Right ventricle myocardium inferior (tissue), 1 donor: ENCODE measurements around the gene GREB1L. TPM values are rescaled to one million over a fixed set of nuclear protein-coding genes. Genes with fewer than 3 reads are reported as not detected.

Source experiments
- ATAC-seq: fragments of 200-7000 bp; cut with Tn5 transposase; one replicate; pipeline ENCODE4 v1.9.1; 2020; ENCODE audit warnings: mild to moderate bottlenecking, moderate library complexity
- DNase-seq: peaks from one replicate; pipeline ENCODE4 v3.0.0; 2021; ENCODE audit errors: missing footprints
- intact Hi-C: fragments of 100-400 bp; cut with DNase I; formaldehyde crosslinking; loops from one replicate; pipeline ENCODE4 v1.11.0; 2022
- total RNA-seq: library from RNA; stranded (reverse); fragmentation: NEBNext Ultra II Directional; extraction: Animal tissue kit (Norgen Biotek cat#: 25700); gene quantifications from one replicate; pipeline ENCODE4 v1.2.1, GENCODE V29; 2021
- donor health status: DM: no; HTN: yes; CAD: no; lungs with severe emphysema.

The GREB1L gene
- total RNA-seq, 1 donor from 2014 or later: 6.4 TPM

DNA sequence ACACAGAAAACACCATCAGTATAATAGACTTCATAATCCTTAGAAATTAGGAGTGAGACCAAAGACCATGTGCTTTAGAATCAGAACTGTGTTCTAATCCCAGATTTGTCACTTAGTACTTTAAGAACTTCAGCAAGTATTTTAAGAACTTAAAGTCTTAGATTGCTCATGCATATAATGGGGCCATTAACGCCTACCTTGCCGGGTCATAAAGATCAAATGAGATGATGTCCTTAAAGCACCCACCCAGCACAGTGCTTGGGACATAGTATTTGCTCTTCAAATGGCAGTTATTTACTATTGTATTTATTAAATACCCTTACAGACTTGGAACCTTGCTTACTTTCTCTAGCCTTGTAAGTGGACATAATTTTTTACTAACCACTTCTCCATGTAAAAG, 156.1 kb downstream of the GREB1L start:
- DNase-seq: no peak
- intact Hi-C loops: no loop called here
- ATAC-seq: no peak

DNA sequence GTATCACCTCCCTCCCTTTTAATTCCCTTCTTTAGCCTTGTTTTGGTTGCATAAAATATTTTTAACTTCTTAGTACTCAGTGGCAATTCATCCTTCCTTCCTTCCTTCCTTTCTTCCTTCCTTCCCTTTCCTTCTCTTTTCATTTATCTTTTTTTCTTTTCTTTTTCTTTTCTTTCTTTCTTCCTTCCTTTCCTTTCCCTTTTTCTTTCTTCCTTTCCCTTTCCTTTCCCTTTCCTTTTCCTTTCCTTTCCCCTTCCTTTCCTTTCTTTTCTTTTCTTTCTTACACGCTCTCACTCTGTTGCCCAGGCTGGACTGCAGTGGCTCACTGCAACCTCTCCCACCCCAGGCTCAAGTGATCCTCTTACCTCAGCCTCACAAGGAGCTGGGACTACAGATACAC, 160.2 kb downstream of the GREB1L start:
- no peak for DNase-seq
- intact Hi-C loops: no loop called here
- ATAC-seq: no peak

DNA sequence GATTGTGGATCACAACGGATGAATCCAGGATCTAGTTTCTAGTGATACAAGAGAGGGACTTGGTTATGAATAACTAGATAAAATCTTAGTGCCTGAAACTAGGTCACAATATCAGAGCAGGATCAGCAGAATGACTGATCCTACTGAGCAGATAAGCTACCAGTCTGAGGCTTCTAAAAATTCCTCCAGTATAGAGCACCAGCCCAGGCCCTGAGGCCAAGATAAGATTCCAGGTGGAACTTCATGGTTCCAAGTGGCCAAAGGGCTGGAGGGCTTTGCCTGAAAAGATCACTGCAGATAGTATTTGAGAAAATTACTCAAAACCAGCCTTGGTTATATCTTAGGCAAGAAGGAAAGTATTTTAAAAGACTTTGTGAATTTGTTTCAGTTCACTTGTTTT, 162.4 kb downstream of the GREB1L start:
- DNase-seq (no peak), ATAC-seq (no peak)
- intact Hi-C loops: no loop called here

DNA sequence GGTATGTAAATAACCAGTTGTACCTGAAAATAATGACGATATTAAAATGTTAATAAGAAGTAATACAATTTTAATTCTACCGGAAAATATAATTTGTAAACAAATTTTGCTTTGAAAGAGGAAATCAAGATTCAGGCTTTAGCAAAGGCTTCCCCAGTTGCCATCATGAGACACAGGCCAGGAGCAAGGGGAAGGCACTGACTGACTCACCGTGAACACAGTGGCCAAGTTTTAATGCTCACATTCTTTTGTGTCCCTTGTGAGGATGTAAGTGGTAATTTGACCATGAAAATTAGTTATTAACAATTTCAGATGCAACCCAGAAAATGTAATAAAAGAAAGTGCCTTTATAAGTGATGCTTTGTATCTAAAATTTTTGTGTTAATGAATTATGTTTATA, 164.1 kb downstream of the GREB1L start:
- no peak for ATAC-seq
- intact Hi-C loops: no loop called here

DNA sequence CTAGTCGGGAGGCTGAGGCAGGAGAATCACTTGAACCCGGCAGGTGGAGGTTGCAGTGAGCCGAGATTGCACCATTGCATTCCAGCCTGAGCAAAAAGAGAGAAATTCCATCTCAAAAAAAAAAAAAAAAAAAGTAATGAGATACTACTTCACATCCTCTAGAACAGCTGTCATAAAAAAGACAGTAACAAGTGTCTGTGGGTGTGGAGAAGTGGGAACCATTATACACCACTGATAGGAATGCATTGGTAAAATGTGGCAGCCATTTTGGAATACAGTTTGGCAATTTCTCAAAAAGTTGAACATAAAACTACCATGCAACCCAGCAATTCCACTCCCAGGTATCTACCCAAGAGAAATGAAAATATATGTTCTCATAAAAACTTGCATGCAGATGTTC, 166.6 kb downstream of the GREB1L start:
- intact Hi-C loops: no loop called here
- DNase-seq: no peak
- ATAC-seq: no peak

More for the DNA sequence above, 164.1 kb downstream of the GREB1L start:
- no peak for DNase-seq

DNA sequence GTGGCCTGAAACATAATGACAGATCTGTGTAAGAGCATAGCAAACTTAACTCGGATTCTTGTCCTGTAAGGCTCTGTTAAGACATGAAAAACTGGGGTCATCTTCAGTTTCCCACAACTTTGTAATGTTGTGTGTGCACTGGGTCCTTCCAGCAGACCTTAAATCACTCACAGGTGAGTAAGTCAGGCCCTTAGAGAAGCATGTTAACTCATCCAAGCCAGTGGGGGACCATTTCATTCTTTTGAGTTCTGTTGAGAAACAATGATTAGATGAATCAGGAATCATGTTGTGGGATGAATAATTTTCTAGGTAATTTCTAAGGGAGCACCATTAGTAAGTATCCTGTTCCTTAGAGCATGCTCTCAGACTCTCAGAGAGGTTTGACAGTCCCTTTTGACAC, 191.4 kb downstream of the GREB1L start:
- no peak for DNase-seq
- ATAC-seq: no peak
- intact Hi-C loops: no loop called here

DNA sequence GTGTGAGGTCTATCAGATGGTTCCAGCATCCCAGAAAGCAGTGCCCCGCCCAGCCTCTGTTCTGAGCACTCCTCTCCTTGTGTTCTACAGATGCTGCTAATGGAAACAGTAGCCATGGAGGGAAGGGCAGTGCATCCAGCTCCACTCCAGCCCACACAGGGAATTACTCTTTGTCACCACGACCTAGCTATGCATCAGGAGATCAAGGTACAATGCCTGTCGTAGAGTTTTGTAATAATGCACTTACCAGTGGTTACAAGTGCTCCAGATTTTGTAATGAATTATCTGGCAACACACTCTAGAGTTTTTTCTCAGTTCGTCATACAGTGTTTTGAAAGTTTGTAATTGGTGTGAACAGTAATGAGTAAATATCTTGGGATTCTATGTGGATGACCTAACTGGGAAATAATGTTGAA, 197.4 kb downstream of the GREB1L start:
- intact Hi-C loops: no loop called here
- ATAC-seq: no peak

DNA sequence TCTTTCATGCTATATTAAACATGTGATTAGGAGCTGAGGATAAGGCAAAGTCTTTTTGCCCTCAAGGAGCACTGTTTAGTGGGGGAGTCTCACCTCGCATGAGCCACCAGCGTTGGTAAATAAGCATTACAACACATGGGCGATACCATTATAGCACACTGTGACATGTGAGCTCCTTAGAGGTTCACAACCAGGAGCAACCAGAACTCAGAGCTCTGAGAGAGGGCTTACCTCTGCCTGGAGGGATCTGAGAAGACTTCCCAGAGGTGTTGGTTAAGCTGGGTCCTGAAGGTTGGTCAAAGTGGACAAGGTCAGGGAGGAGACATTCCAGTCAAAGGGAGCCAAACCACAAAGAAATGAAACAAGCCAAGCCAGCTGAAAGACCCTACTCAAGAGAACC, 199.6 kb downstream of the GREB1L start:
- DNase-seq (no peak), ATAC-seq (no peak)
- intact Hi-C loops: no loop called here

More for the DNA sequence above, 197.4 kb downstream of the GREB1L start:
- DNase-seq: no peak

DNA sequence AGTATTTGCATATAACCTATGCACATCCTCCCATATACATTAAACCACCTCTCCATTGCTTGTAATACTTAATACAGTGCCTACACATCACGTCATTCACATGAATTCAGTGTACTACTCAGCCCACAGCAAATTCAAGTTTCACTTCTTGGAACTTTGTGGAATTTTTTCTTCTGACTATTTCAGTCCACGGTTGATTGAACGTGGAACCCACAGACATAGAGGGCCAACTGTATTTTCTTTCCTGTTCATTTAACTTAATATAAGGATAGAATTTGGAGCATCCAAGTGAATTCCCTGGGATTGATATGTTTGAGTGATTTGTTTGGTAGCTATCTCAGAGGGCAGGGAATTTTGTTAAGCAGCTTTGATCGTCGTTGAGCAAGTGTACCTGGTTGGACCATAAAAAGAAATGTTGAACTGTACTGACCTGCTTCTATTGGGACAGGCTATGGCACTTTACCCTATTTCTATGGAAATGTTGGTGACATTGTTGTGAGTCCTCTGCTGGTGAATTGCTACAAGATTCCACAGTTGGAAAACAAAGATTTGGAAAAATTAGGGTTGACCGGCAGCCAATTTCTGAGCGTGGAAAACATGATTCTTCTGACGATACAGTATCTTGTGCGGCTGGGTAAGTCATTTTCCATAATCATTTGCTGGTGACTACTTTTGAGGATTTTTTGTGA, 201.9 kb downstream of the GREB1L start:
- no peak for DNase-seq

DNA sequence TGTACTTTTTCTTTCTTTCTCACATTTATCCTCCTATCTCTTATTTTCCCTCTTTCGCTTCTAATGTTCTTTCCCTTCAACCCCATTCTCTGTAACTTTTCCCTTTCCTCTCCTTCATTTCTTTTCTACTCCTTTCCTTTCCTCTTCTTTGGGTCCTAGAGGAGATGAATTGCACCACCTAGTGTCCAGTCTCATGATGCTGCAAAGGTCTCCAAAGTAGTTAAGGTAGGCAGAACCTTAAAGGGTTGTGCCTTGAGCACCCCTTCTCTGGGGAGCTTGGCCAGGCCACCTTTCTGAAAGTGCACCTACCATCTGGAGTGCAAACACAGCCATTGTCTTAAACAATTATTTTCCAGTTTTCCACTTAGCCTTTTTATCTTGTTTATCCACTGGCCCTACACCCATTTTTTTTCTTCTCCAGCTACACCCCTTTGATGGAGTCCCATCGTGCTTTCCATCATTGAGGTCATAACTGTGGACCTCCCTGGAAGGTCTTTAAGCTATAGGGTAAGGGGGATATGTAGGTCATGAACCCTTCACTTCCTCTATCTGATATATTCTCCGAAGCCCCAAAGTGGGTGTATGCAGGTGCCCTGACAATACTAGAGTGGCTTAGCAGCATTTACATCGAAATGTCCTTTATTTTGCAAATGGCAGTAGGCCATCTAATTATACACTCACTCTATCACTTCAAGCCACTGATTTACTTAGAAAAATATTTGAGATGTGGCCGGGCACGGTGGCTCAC, 202.6 kb downstream of the GREB1L start:
- intact Hi-C loops: loop anchor here (1.0 kb wide), 1 partner anchor 249 kb away; no protein-coding TSS in a partner anchor
- ATAC-seq (peak; percentile 50), DNase-seq (no peak)

More for the DNA sequence above, 201.9 kb downstream of the GREB1L start:
- intact Hi-C loops: loop anchor here (1.0 kb wide), 2 partner anchors 202 to 249 kb away; partner anchors contain the start of gene GREB1L
- ATAC-seq: no peak

DNA sequence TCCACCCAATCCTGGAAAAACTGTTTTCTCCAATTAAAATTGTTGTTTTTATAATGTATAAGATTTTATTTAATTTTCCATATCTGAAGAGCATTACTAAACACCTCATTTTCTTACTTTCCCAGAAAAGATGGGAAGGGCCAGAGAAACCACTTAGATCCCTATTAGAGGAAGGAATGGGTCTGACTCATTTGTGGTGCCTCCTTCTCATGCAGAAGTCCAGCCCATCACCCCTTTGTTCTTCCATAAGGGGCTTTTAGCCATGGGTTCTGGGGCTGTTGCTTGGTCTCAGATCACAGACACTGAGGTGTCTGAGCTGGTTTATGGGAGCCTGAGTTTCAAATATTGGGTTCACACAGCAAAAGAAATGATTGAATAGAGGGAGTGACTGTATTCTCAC, 206.3 kb downstream of the GREB1L start:
- ATAC-seq (no peak), DNase-seq (no peak)
- intact Hi-C loops: no loop called here

DNA sequence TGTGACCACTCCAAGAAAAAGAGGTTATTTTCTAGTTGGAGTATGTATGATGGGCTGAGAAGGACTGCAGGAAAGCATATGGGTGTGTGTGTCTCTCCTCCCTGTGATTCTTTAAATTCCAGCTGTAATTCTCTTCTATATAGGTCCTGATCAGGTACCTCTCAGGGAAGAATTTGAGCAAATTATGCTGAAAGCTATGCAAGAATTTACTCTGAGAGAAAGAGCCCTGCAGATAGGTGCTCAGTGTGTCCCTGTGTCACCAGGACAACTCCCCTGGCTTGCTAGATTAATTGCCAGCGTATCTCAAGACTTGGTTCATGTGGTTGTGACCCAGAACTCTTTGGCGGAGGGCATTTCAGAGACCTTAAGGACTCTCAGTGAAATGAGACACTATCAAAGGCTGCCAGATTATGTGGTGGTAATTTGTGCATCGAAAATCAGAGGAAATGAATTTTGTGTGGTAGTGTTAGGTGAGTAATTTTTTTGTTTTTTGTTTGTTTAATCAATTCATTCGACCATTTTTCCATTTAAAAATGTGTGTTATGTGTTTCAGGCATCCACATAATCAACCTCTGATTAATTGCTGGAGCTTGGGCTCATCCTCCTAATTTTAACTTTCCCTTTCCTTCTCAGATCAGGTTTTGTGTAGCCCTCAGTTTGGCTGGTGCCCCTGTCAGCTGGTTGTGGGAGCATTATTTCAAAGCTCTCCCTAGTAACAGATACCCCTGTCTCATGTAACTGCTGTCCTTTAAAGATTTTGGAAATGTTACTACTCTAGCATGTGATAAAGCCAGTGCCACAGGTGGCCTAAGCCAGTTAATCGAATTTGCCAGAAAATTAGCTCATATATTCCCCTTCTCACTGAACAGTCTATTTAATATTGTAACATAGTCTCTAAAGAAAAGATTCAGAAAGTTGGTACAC, 207.6 kb downstream of the GREB1L start:
- intact Hi-C loops: no loop called here
- ATAC-seq (no peak), DNase-seq (no peak)

DNA sequence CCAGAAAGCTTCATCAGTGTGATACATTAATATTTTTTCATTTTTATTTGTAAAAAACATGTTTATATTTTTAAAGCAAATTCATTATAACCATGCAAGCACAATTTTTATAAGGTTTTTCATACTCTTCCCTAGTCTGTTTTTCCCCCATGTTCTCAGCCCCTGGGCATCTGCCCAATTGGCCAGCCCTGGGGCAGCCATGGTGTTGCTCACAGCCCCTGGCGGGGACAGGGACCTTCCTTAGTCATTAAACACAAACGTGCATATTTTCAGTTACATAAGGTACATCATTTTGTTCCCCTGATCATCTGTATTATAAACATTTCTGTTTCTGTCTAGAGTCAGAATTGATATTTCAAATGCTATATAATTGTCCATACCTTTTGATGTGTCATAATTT, 208.5 kb downstream of the GREB1L start:
- intact Hi-C loops: no loop called here
- no peak for ATAC-seq
- no peak for DNase-seq

DNA sequence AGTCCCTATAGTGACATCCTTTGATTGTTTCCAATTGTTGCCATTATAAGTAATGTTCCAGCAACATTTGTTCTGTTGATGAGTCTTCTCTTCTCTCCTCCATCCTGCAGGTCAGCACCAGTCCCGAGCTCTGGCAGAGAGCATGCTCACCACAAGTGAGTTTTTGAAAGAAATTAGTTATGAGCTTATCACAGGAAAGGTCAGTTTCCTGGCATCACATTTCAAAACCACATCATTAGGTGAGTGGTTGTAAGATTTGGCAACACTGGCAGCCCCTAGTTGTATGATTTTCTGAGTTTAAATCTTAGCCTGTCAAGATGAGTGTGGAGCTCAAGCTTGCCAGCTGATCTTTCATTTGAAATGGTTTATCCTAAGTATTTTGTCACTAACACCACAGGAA, 208.9 kb downstream of the GREB1L start:
- intact Hi-C loops: no loop called here
- DNase-seq (no peak), ATAC-seq (no peak)

DNA sequence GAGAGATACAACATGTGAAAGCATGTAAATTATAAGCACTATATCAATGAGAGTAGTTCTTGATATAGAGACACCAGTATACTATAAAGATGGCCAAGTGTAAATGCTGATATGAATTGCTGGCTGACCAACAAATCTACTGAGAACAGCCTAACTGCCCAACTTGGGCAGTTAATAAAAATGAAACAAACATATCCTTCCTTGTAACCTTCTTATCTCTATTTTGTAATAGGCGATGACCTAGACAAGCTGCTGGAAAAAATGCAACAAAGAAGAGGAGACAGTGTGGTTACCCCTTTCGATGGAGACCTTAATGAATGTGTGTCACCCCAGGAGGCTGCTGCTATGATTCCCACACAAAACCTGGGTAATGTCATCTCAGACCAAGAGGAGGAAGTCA, 209.8 kb downstream of the GREB1L start:
- DNase-seq: no peak
- ATAC-seq: no peak
- intact Hi-C loops: no loop called here

DNA sequence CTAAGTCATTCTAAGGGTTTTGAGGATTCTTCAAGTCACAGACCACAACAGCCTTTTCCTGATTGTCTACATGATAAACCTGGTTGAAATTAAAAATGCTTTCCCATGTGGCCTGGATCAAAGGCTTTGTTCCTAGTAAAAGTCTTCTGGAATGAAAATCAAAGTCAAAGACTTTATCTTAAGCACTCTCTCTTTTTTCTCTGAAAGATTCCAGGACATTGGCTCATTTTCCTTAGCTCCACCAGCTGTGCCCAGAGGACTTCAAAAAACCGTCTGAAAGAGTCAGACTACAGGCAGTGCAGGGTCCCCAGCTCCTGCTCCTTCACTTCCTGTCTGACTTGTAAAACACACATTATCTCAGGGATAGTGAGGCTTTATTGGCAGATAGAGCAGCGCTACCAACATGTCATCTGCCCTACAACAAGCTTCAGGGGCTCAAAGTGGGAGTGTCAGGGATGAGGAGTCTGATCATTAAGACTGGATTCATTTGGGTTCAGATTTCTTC, 210.3 kb downstream of the GREB1L start:
- DNase-seq: no peak
- intact Hi-C loops: no loop called here
- ATAC-seq: no peak

DNA sequence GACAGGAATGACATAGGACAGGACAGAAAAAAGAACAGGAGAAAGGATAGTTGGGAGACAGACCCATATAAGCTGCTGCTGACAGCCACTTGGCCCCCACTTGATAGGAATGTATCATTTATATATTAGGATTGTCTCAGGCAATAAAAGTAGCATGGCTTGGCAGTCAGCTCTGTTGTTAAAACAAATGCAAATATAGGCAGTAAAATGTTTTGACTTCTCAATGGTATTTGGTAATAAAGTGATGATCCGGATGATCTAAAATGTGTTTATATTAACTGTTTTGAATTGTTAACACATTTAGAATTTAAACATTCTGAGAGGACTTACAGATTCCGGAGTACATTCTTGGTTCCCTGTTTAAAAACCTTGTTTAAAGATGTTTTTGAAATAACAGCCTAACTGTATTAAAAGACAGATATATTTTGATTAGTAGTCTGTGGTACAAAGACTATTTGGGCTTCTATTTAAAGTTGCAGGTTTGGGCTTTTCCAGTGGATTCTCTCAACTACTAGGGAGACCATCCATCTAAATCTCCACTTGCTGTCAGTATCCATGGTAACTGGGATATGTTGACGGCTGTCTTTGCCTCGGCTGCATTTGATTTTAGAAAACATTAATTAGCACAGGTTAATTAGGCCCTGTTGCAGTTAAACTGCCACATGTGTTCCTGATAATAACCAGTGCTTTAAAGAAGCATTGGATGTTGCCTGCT, 210.9 kb downstream of the GREB1L start:
- no peak for ATAC-seq
- no peak for DNase-seq
- intact Hi-C loops: no loop called here

DNA sequence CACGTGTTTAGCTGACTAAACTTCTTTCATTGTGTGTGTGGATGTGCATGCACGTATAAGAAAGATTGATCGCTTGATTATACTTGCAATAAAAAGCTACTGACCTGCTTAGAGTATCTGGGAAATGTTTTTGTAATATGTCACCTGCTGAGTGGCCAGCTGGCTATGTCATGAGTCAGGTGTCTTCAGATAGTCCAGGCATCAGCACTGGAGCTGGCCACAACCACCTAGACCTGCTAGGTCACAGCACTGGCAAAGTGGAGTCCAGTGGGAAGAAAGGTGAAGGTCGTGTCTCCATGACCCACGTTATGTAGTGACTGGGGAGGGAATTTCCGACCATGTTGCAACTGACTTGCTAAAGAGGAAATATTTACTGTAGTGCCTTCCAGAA, 211.5 kb downstream of the GREB1L start:
- intact Hi-C loops: no loop called here
- ATAC-seq: no peak
- no peak for DNase-seq

DNA sequence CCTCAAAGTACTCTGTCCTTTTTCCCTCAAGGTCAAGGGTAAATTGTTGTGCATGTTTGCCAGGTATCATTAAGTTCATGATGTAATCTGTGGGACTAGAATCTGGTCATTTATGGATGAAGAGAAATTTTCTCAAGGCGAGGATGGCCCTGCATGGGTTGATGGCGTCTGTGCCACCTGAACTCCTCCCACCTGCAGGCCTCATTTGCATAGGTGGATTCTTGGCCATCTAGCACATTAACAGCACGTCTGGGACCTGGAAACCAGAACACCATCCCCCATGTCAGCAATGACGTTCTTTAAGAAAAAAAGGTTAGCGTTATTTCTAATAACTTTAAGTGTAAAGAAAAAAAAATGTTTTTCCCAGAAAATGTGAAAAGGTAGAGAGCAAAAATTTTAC, 212.7 kb downstream of the GREB1L start:
- intact Hi-C loops: loop anchor here (5.0 kb wide), 1 partner anchor 212 kb away; the partner anchor contains the start of gene GREB1L

More for the DNA sequence above, 212.7 kb downstream of the GREB1L start:
- DNase-seq (no peak), ATAC-seq (no peak)
